HCT116 (cell line): Measurements from ENCODE around the gene PDE6A. TPM values are rescaled to one million over a fixed set of nuclear protein-coding genes. Genes with fewer than 3 reads are reported as not detected.

ENCODE experiments used
- ATAC-seq: fragments of 200-7000 bp; cut with Tn5 transposase; 2 replicates; pipeline ENCODE4 v1.9.1; 2020; ENCODE audit warnings: mild to moderate bottlenecking, moderate library complexity
- BruUV-seq: library from RNA; stranded (reverse); fragments of 400-500 nt; replicated peaks from 2 replicates; lab custom pipeline; 2021; lab: Mats Ljungman, UMichigan
- CTCF ChIA-PET: fragments of 300-600 bp; sonication (Branson Sonifier 250); formaldehyde crosslinking; loops from one replicate; lab custom pipeline; 2021; ENCODE audit warnings: antibody characterized with exemption; lab: Charles Lee
- POLR2A ChIA-PET: fragments of 300-600, 350-600 bp; sonication (Branson Sonifier 250); formaldehyde crosslinking; loops from one replicate; lab custom pipeline; 2021; ENCODE audit warnings: antibody characterized with exemption; lab: Charles Lee
- RAD21 ChIA-PET, 2 experiments: fragments of 300-600 bp; sonication (Branson Sonifier 250); formaldehyde crosslinking; loops; one replicate each; lab custom pipeline; 2023; ENCODE audit warnings: low total read pairs in 2 of 2; ENCODE audit not compliant: uncharacterized antibody in 2 of 2, unreplicated experiment in 2 of 2, low non-redundant PET in 1 of 2; lab: Charles Lee
- DNase-seq: peaks from one replicate; pipeline ENCODE4 v3.0.0-alpha.2; 2010; ENCODE audit warnings: low read depth, low spot score
- H2AFZ ChIP-seq: fragments of 200-600 bp; shearing (Covaris generic), sonication (generic); 2 replicates; pipeline ENCODE4 v1.6.1; 2017; ENCODE audit warnings: low read depth, mixed run types, mixed read lengths, antibody characterized with exemption, low read length; ENCODE audit not compliant: poor library complexity, severe bottlenecking
- H3K27ac ChIP-seq: 2 replicates; pipeline ENCODE4 v1.5.1; 2012; ENCODE audit warnings: low read depth, low read length
- H3K27me3 ChIP-seq: fragments of 200-600 bp; sonication (generic); 2 replicates; pipeline ENCODE4 v1.6.1; 2016; ENCODE audit warnings: mixed run types, low read length, mixed read lengths; ENCODE audit not compliant: insufficient read depth
- H3K36me3 ChIP-seq, 2 experiments: fragments of 200-500 bp in 1 of 2; fragments of 200-600 bp in 1 of 2; sonication (Bioruptor generic) in 1 of 2; sonication (generic) in 1 of 2; 2 replicates each; pipeline versions ENCODE4 v1.5.1 to v1.6.1; 2014 to 2016; ENCODE audit warnings: low read length in 2 of 2, inconsistent platforms in 1 of 2, mixed read lengths in 1 of 2, mixed run types in 1 of 2; ENCODE audit not compliant: insufficient read depth in 2 of 2, control insufficient read depth in 1 of 2
- H3K4me1 ChIP-seq, 2 experiments: fragments of 200-600 bp in 1 of 2; sonication (generic) in 1 of 2; 2 replicates each; pipeline versions ENCODE4 v1.5.1 to v1.6.1; 2012 to 2017; ENCODE audit warnings: low read length in 2 of 2, inconsistent platforms in 1 of 2, mild to moderate bottlenecking in 1 of 2, mixed read lengths in 1 of 2, mixed run types in 1 of 2, moderate library complexity in 1 of 2; ENCODE audit not compliant: insufficient read depth in 2 of 2, control insufficient read depth in 1 of 2
- H3K4me2 ChIP-seq: fragments of 200-600 bp; sonication (generic); 2 replicates; pipeline ENCODE4 v1.6.1; 2017; ENCODE audit warnings: mixed run types, low read length, mixed read lengths
- H3K4me3 ChIP-seq, 2 experiments: fragments of 200-600 bp in 1 of 2; sonication (generic) in 1 of 2; replicated peaks in 1 of 2; 2 replicates each; pipeline ENCODE4 v1.5.1; 2011 to 2016; ENCODE audit warnings: low read length in 2 of 2, control low read depth in 1 of 2, low read depth in 1 of 2, mild to moderate bottlenecking in 1 of 2, mixed read lengths in 1 of 2, mixed run types in 1 of 2
- H3K79me2 ChIP-seq: fragments of 200-600 bp; sonication (generic); 2 replicates; pipeline ENCODE4 v1.6.1; 2017; ENCODE audit warnings: mild to moderate bottlenecking, mixed run types, low read length, moderate library complexity, mixed read lengths; ENCODE audit not compliant: insufficient read depth
- H3K9ac ChIP-seq: fragments of 200-600 bp; sonication (generic); 2 replicates; pipeline ENCODE4 v1.6.1; 2016; ENCODE audit warnings: low read length, mixed read lengths
- H3K9me2 ChIP-seq: fragments of 200-600 bp; sonication (generic), shearing (Covaris generic); 2 replicates; pipeline ENCODE4 v1.6.1; 2017; ENCODE audit warnings: mixed run types, mild to moderate bottlenecking, moderate library complexity; ENCODE audit not compliant: insufficient read depth
- H3K9me3 ChIP-seq, 2 experiments: fragments of 200-500 bp in 1 of 2; fragments of 200-600 bp in 1 of 2; sonication (Bioruptor generic) in 1 of 2; sonication (generic) in 1 of 2; 2 replicates each; pipeline ENCODE4 v1.6.1; 2014 to 2017; ENCODE audit warnings: low read length in 2 of 2, mixed read lengths in 2 of 2, inconsistent platforms in 1 of 2, low read depth in 1 of 2, mild to moderate bottlenecking in 1 of 2, mixed run types in 1 of 2, moderate library complexity in 1 of 2; ENCODE audit not compliant: control insufficient read depth in 1 of 2, insufficient read depth in 1 of 2
- H4K20me1 ChIP-seq: fragments of 200-600 bp; sonication (generic), shearing (Covaris generic); 2 replicates; pipeline ENCODE4 v1.6.1; 2017; ENCODE audit warnings: mixed run types, mild to moderate bottlenecking, moderate library complexity; ENCODE audit not compliant: insufficient read depth
- CEBPB ChIP-seq: IDR thresholded peaks from 2 replicates; pipeline ENCODE4 v1.6.1; 2012; ENCODE audit warnings: low read depth
- CTCF ChIP-seq, 3 experiments: fragments of 200-600 bp in 1 of 3; sonication (generic) in 1 of 3; IDR thresholded peaks in 2 of 3; conservative IDR thresholded peaks in 1 of 3; 2 replicates each; pipeline ENCODE4 v1.5.1; 2012 to 2017; ENCODE audit warnings: low read depth in 2 of 3, low read length in 2 of 3, antibody characterized with exemption in 1 of 3, borderline replicate concordance in 1 of 3, control low read depth in 1 of 3, mild to moderate bottlenecking in 1 of 3, mixed read lengths in 1 of 3, mixed run types in 1 of 3, moderate library complexity in 1 of 3; ENCODE audit not compliant: insufficient read depth in 1 of 3
- EGR1 ChIP-seq: IDR thresholded peaks from 2 replicates; pipeline ENCODE4 v1.6.1; 2012; ENCODE audit warnings: low read depth
- ELF1 ChIP-seq: IDR thresholded peaks from 2 replicates; pipeline ENCODE4 v1.6.1; 2012; ENCODE audit warnings: low read depth, borderline replicate concordance
- EZH2 ChIP-seq: fragments of 200-600 bp; sonication (generic); IDR thresholded peaks from 2 replicates; pipeline ENCODE4 v1.6.1; 2017; ENCODE audit warnings: antibody characterized with exemption, mixed run types
- FOSL1 ChIP-seq: IDR thresholded peaks from 2 replicates; pipeline ENCODE4 v1.6.1; 2012; ENCODE audit warnings: low read depth
- MAX ChIP-seq: IDR thresholded peaks from 2 replicates; pipeline ENCODE4 v1.6.1; 2012
- POLR2A ChIP-seq: IDR thresholded peaks from 2 replicates; pipeline ENCODE4 v1.7.0; 2011; ENCODE audit warnings: borderline replicate concordance; ENCODE audit not compliant: insufficient read depth, insufficient read length; ENCODE audit errors: extremely low read depth
- POLR2AphosphoS5 ChIP-seq: IDR thresholded peaks from 2 replicates; pipeline ENCODE4 v1.6.1; 2011; ENCODE audit warnings: mild to moderate bottlenecking, low read depth, low read length, moderate library complexity
- RAD21 ChIP-seq: IDR thresholded peaks from 2 replicates; pipeline ENCODE4 v1.6.1; 2012; ENCODE audit warnings: low read depth, mild to moderate bottlenecking
- REST ChIP-seq: IDR thresholded peaks from 2 replicates; pipeline ENCODE4 v1.6.1; 2012; ENCODE audit warnings: low read depth
- SP1 ChIP-seq: IDR thresholded peaks from 2 replicates; pipeline ENCODE4 v1.6.1; 2012; ENCODE audit warnings: low read depth
- SRF ChIP-seq: IDR thresholded peaks from 2 replicates; pipeline ENCODE4 v1.6.1; 2012; ENCODE audit warnings: low read depth
- ZBTB33 ChIP-seq: IDR thresholded peaks from 2 replicates; pipeline ENCODE4 v1.6.1; 2011; ENCODE audit warnings: mild to moderate bottlenecking, low read length, moderate library complexity; ENCODE audit not compliant: insufficient replicate concordance; ENCODE audit errors: extremely low read depth
- ZFX ChIP-seq: fragments of 450-650 bp; IDR thresholded peaks from 2 replicates; pipeline ENCODE4 v1.6.1; 2017
- intact Hi-C: fragments of 100-400 bp; cut with micrococcal nuclease; formaldehyde crosslinking; loops from 2 replicates; pipeline ENCODE4 v1.10.0; 2022
- total RNA-seq: library from RNA; stranded (reverse); gene quantifications from one replicate; pipeline ENCODE4 v1.2.1, GENCODE V29; 2021; ENCODE audit not compliant: unreplicated experiment

The PDE6A gene
- total RNA-seq, 1 experiment from 2014 or later = not detected

GRCh38 chr5:149962601-149963300 is 18.2 kb upstream of the PDE6A start (continued):
- TF ChIP-seq FOSL1 (no peak), ZFX (no peak), SP1 (no peak), EGR1 (no peak), MAX (no peak), EZH2 (no peak), ELF1 (no peak), REST (no peak), CEBPB (no peak), POLR2A (no peak)

GRCh38 chr5:149961957-149962409 is 17.4 kb upstream of the PDE6A start:
- intact Hi-C loops = loop anchor here (1.0 kb wide), 1 partner anchor 125 kb away; no protein-coding TSS in a partner anchor
- no peak for ATAC-seq
- H2AFZ ChIP-seq = no peak overlapping the region
- 0 out of 2 replicates have a peak, but pooled peaks cover 2% of the 10 kb centered on the region for H3K79me2 ChIP-seq
- H3K9me3 ChIP-seq = no peaks in the 10 kb centered on the region
- ChIA-PET CTCF (interaction anchor here (0.7 to 3.4 kb wide), 16 partner anchors 9 to 325 kb away, joined by 3 to 26 read pairs (median 3); partner anchors contain the start of genes HMGXB3 and TIGD6), POLR2A (interaction anchor here (0.6 to 1.6 kb wide), 4 partner anchors 10 to 818 kb away, joined by 3 read pairs; partner anchors contain the start of genes HMGXB3 and TIGD6), RAD21 (interaction anchor here (0.7 to 1.6 kb wide), 5 partner anchors 108 to 142 kb away, joined by 3 to 6 read pairs (median 4); no protein-coding TSS in a partner anchor)
- peaks cover 8 to 27% of the 10 kb centered on the region in 2 experiments for H3K4me1 ChIP-seq
- no peaks in the 10 kb centered on the region for H3K27me3 ChIP-seq
- no peak overlapping the region for H3K27ac ChIP-seq
- H3K9me2 ChIP-seq = no peaks in the 10 kb centered on the region
- H3K4me2 ChIP-seq = peak overlapping the region; percentile 97
- peak overlapping the region; percentile 73; the same call in 1 of the 2 replicates for H3K9ac ChIP-seq
- peak overlapping the region in 1 of 2 experiments; percentile 74; a peak in 2 of 4 replicates for H3K4me3 ChIP-seq
- no peaks in the 10 kb centered on the region for H3K36me3 ChIP-seq
- no TSS peak for BruUV-seq
- no peaks in the 10 kb centered on the region for H4K20me1 ChIP-seq
- no peak for TF ChIP-seq POLR2AphosphoS5
- TF ChIP-seq RAD21 = peak; percentile 73
- no peak for TF ChIP-seq SRF
- TF ChIP-seq ZBTB33 = no peak
- peak; percentile 48 to 73 (median 57); a peak in 5 of 6 replicates for TF ChIP-seq CTCF (IDR thresholded peaks at IDR 0.05 in 2 of 3, conservative IDR thresholded peaks at IDR 0.05 in 1 of 3; ENCODE audit: borderline replicate concordance in 1 of 3, insufficient read depth in 1 of 3, low read depth in 2 of 3, low read length in 2 of 3)
- TF ChIP-seq, all 23 proteins: peak for 2
- DNase-seq = no peak
